Measurements from ENCODE around the gene ACSL1. TPM values are rescaled to one million over a fixed set of nuclear protein-coding genes. Genes with fewer than 3 reads are reported as not detected.

The ACSL1 gene
- total and polyA plus RNA-seq, 9 of the 15 experiments (the other 6 are each of a cell fraction or from before 2014, with no cell fraction given), result 6.7 to 24.1 (median 15.0) TPM

GRCh38 chr4:184760681-184761080, 65.1 kb downstream of the ACSL1 start:
- Histone ChIP-seq H3K9me3 (replicated peaks; ENCODE audit: control insufficient read depth, insufficient read depth, low read depth, low read length) (no peaks in the 10 kb centered on the region), H3K27me3 (ENCODE audit: control insufficient read depth in 2 of 2, insufficient read depth in 2 of 2, low read length in 2 of 2) (no peaks in the 10 kb centered on the region), H3K9me1 (ENCODE audit: control insufficient read depth, insufficient read depth, low read length) (no peaks in the 10 kb centered on the region), H3K4me2 (ENCODE audit: insufficient read depth, low read length) (no peak overlapping the region), H3K4me1 (replicated peaks in 1 of 2; ENCODE audit: control insufficient read depth in 2 of 2, insufficient read depth in 2 of 2, low read length in 2 of 2) (no peaks in the 10 kb centered on the region; a peak in 1 of 5 replicates), H3K36me3 (ENCODE audit: control insufficient read depth, insufficient read depth, low read length) (peaks cover 22% of the 10 kb centered on the region; the same call in 1 of the 3 replicates), H3K4me3 (no peak overlapping the region), H4K20me1 (replicated peaks; ENCODE audit: control insufficient read depth, insufficient read depth, low read length) (no peaks in the 10 kb centered on the region), H2AFZ (ENCODE audit: low read depth, low read length) (no peak overlapping the region), H3K79me2 (ENCODE audit: control insufficient read depth, insufficient read depth, low read length) (no peaks in the 10 kb centered on the region), H3K27ac (ENCODE audit: extremely low read depth, low read depth, low read length) (no peak overlapping the region), H3K9ac (ENCODE audit: insufficient read depth in 1 of 2, low read depth in 2 of 2, low read length in 2 of 2) (no peak overlapping the region)
- FAIRE-seq, result no peak
- 69% methylated on average over 5 of the region's 5 CpGs for WGBS (ENCODE audit: insufficient coverage, low coverage, missing lambda C conversion rate)
- intact Hi-C loops (cut with micrococcal nuclease) (no loop called here), in situ Hi-C loops (cut with MboI) (no loop called here)
- no peak for DNase-seq (ENCODE audit: extremely low read depth in 1 of 4, low spot score in 3 of 4)
- no TSS peak for BruUV-seq (replicated peaks)
- no peak for TF ChIP-seq SRSF9 (IDR thresholded peaks at IDR 0.05; ENCODE audit: borderline replicate concordance, low read depth, low read length)
- no peak for TF ChIP-seq MIER1 (IDR thresholded peaks at IDR 0.05; ENCODE audit: low read depth)
- no peak for TF ChIP-seq MTF1 (CRISPR knock-in tag; IDR thresholded peaks at IDR 0.05; ENCODE audit: borderline replicate concordance)
- TF ChIP-seq POLR3A (IDR thresholded peaks at IDR 0.05; ENCODE audit: borderline replicate concordance, extremely low read depth, insufficient read depth, insufficient read length), result no peak
- no peak for TF ChIP-seq RFX1 (IDR thresholded peaks at IDR 0.05)
- no peak for TF ChIP-seq CREB1 (IDR thresholded peaks at IDR 0.05)
- TF ChIP-seq CREB1 (CRISPR knock-in tag; IDR thresholded peaks at IDR 0.05), result no peak
- no peak for TF ChIP-seq ADNP (tag; IDR thresholded peaks at IDR 0.05)
- no peak for TF ChIP-seq ZNF395 (CRISPR knock-in tag; IDR thresholded peaks at IDR 0.05)
- TF ChIP-seq MAX (CRISPR knock-in tag; IDR thresholded peaks at IDR 0.05), result no peak
- no peak for TF ChIP-seq FOSL1 (tag; conservative IDR thresholded peaks at IDR 0.05)
- TF ChIP-seq NFIX (CRISPR knock-in tag; IDR thresholded peaks at IDR 0.05; ENCODE audit: low read depth), result no peak
- TF ChIP-seq CXXC5 (CRISPR knock-in tag; IDR thresholded peaks at IDR 0.05), result no peak
- ATAC-seq, result no peak
- ChIA-PET POLR2A (no interaction called here), CTCF (ENCODE audit: low intra/inter-chr PET ratio) (no interaction called here)

All from K562 (cell line).